ENCODE results near the gene CXXC5. TPM values are rescaled to one million over a fixed set of nuclear protein-coding genes. Genes with fewer than 3 reads are reported as not detected.
"Not testable (repeated sequence)": the region's sequence is repeated elsewhere in the genome, so short reads cannot be mapped to it uniquely, and the experiment has no call there.

The CXXC5 gene
- 0.88 and 1.7 TPM in 2 replicates for total RNA-seq

DNA sequence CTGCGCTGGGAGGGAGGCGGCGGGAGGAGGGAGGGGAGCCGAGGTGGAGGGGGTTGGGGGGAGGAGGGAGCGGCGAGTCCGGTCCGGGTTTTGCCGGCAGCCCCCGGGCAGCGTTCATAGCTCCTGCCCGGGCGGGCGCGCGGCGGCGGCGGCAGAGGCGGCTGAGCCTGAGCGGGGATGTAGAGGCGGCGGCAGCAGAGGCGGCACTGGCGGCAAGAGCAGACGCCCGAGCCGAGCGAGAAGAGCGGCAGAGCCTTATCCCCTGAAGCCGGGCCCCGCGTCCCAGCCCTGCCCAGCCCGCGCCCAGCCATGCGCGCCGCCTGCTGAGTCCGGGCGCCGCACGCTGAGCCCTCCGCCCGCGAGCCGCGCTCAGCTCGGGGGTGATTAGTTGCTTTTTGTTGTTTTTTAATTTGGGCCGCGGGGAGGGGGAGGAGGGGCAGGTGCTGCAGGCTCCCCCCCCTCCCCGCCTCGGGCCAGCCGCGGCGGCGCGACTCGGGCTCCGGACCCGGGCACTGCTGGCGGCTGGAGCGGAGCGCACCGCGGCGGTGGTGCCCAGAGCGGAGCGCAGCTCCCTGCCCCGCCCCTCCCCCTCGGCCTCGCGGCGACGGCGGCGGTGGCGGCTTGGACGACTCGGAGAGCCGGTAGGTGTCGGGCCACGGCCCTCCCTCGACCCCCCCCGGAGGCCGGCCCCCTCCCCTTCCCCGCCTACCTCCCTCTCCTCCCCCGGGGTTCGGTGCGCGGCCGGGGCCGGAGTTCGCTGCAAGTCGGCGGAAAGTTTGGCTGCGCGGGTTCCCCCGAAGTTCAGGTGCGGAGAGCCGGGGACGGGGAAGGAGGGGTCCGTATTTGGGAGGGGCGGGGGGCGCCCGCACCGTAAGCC is at the start of gene CXXC5:
Gene CXXC5, plus strand, starts transcription at position 145 of the 877 bp plus-strand sequence. CDS start 32,175 bp downstream, outside the sequence.
- Mint-ChIP-seq H3K27me3 (ENCODE audit: insufficient read depth) (peaks cover 59% of the 10 kb centered on the region), H3K36me3 (ENCODE audit: low read depth) (no peaks in the 10 kb centered on the region), H3K4me3 (peak within 1 kb of the TSS; percentile 48), H3K4me1 (ENCODE audit: low read depth) (peaks cover 34% of the 10 kb centered on the region), H3K27ac (no peak within 1 kb of the TSS), H3K9me3 (no peaks in the 10 kb centered on the region)
- intact Hi-C loops (cut with micrococcal nuclease) = loop anchor here (1.0 kb wide), 2 partner anchors 12 to 19 kb away; no protein-coding TSS in a partner anchor
- peak; percentile 33 for DNase-seq (ENCODE audit: low spot score)

DNA sequence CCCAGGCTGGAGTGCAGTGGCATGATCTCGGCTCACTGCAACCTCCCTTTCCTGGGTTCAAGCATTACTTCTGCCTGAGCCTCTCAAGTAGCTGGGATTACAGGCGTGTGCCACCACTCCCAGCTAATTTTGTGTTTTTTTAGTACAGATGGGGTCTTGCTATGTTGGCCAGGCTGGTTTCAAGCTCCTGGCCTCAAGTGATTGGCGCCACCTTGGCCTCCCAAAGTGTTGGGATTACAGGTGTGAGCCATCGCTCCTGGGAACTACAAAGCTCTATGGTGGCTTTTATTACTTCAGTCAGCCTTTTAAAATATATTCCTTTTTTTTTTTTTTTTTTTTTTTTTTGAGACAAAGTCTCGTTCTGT is 49.6 kb upstream of the CXXC5 start:
- not testable (repeated sequence) for H3K27me3 Mint-ChIP-seq (ENCODE audit: insufficient read depth); DNase-seq (ENCODE audit: low spot score); H3K9me3 Mint-ChIP-seq; H3K4me3 Mint-ChIP-seq; H3K27ac Mint-ChIP-seq
- peaks cover 23% of the 10 kb centered on the region for H3K36me3 Mint-ChIP-seq (ENCODE audit: low read depth)
- intact Hi-C loops (cut with micrococcal nuclease) = loop anchor here (5.0 kb wide), 1 partner anchor 36 kb away; the partner anchor contains the start of gene UBE2D2
- H3K4me1 Mint-ChIP-seq (ENCODE audit: low read depth) = peaks cover 23% of the 10 kb centered on the region

DNA sequence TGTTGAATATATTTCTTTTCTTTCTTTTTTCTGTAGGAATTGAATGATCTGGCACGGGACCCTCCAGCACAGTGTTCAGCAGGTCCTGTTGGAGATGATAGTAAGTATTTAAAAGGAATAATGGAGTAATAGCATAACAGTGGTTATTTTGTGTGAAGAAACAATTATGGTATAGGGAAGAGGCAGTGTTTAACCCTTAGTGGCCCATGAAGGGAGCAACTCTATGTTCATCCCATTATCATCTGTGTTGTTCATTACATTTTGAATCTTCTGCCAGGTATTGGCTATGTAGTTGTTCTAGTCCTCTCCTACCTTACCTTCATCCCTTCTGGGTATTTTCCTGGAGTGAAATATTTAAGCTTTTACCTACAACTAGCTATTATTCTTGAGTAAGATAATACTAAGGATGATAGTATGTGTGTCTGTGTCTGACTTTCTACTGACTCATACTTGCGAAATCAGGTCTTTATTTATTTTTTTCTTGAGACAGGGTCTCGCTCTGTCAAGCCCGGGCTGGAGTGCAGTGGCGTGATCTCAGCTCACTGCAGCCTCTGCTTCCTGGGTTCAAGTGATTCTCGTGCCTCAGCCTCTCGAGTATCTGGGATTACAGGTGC is 47.7 kb upstream of the CXXC5 start:
- H3K36me3 Mint-ChIP-seq (ENCODE audit: low read depth) = peaks cover 21% of the 10 kb centered on the region
- peaks cover 23% of the 10 kb centered on the region for H3K4me1 Mint-ChIP-seq (ENCODE audit: low read depth)
- intact Hi-C loops (cut with micrococcal nuclease) = no loop called here

DNA sequence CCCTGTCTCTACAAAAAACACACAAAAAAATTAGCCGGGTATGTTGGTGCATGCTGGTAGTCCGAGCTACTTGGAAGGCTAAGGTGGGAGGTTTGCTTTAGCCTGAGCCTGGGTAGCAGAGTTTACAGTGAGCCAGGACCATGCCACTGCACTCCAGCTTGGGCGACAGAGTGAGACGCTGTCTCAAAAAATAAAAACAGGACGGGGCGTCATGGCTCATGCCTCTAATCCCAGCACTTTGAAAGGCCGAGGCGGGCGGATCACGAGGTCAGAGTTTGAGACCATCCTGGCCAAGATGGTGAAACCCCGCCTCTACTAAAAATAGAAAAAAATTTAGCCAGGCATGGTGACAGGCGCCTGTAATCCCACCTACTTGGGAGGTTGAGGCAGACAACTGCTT is 46.7 kb upstream of the CXXC5 start:
- no peaks in the 10 kb centered on the region for H3K9me3 Mint-ChIP-seq
- H3K4me1 Mint-ChIP-seq (ENCODE audit: low read depth) = peaks cover 23% of the 10 kb centered on the region
- no peak for DNase-seq (ENCODE audit: low spot score)
- intact Hi-C loops (cut with micrococcal nuclease) = no loop called here
- no peak overlapping the region for H3K27ac Mint-ChIP-seq
- no peak overlapping the region for H3K4me3 Mint-ChIP-seq
- H3K27me3 Mint-ChIP-seq (ENCODE audit: insufficient read depth) = no peaks in the 10 kb centered on the region
- peaks cover 20% of the 10 kb centered on the region for H3K36me3 Mint-ChIP-seq (ENCODE audit: low read depth)

More for the DNA sequence above, 47.7 kb upstream of the CXXC5 start:
- H3K4me3 Mint-ChIP-seq = no peak overlapping the region
- no peaks in the 10 kb centered on the region for H3K27me3 Mint-ChIP-seq (ENCODE audit: insufficient read depth)
- no peaks in the 10 kb centered on the region for H3K9me3 Mint-ChIP-seq
- DNase-seq (ENCODE audit: low spot score) = no peak
- H3K27ac Mint-ChIP-seq = no peak overlapping the region

DNA sequence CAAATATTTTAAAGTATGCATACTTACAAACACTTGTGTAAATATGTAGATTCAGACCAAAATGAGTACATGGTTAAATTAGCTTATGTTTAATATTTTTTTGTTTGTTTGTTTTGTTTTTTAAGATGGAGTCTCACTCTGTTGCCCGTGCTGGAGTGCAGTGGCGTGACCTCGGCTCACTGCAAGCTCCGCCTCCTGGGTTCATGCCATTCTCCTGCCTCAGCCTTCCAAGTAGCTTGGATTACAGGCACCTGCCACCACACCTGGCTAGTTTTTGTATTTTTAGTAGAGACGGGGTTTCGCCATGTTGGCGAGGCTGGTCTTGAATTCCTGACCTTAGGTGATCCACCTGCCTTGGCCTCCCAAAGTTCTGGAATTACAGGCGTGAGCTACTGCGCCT is 46.2 kb upstream of the CXXC5 start:
- H3K27ac Mint-ChIP-seq; H3K27me3 Mint-ChIP-seq (ENCODE audit: insufficient read depth); H3K4me3 Mint-ChIP-seq; intact Hi-C loops (cut with micrococcal nuclease); H3K9me3 Mint-ChIP-seq; DNase-seq (ENCODE audit: low spot score): not testable (repeated sequence)
- H3K36me3 Mint-ChIP-seq (ENCODE audit: low read depth) = peaks cover 20% of the 10 kb centered on the region
- peaks cover 22% of the 10 kb centered on the region for H3K4me1 Mint-ChIP-seq (ENCODE audit: low read depth)

DNA sequence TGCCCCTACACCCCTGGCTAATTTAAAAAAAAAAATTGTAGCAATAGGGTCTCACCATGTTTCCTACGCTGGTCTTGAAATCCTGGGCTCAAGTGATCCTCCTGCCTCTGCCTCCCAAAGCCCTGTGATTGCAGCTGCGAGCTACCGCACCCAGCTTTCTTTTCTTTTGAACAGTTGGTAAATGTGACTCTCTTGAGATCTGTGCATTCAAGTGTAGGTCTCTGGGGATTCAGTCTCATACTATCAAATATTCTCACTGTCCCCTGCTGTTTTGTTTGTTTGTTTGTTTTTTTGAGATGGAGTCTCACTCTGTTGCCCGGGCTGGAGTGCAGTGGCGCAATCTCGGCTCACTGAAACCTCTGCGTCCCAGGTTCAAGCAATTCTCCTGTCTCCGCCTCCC is 42.3 kb upstream of the CXXC5 start:
- no peak overlapping the region for H3K4me3 Mint-ChIP-seq
- H3K36me3 Mint-ChIP-seq (ENCODE audit: low read depth) = peaks cover 15% of the 10 kb centered on the region

DNA sequence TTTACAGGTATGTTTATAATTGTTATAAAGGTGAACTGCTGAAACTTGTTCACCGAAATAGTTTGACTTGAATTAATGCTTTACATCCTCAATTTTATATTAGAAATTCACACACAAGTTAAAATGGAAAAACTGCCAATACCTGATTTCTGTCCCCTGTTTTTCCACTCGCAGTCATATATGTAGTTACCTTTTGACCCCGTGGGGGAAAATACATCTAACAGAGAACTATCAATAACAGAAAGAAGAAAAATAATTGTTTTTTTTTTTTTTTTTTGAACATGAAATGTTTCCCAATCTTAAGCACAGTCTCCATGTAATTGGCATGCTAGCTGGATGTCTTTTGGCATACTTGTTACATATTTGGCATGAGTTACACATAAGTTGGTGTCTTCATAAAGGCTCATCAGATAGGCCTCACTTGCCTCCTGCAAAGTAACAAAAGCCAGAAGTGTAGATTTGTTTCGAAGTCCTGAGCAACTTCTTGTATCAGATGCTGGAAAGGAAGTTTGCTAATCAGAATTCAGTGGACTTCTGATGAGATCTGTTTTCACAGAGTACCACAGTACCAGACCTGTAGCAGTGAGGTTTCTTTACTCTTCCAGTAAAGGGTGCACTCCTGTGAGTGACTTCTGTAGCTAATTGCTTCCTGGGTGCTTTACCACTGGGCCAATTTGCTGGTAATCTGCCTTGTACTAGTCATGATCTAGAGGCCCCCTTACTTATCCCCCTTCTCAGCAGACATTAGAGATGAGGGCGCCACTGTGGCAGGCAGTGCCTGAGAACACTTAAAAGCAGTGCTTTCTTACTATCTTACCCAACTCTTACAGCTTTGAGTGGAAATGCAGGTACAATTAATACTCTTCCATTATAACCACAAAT is 36.2 kb upstream of the CXXC5 start:
- no peak overlapping the region for H3K4me3 Mint-ChIP-seq
- no peak for DNase-seq (ENCODE audit: low spot score)
- H3K4me1 Mint-ChIP-seq (ENCODE audit: low read depth) = peaks cover 25% of the 10 kb centered on the region
- intact Hi-C loops (cut with micrococcal nuclease) = loop anchor here (5.0 kb wide), 1 partner anchor 35 kb away; no protein-coding TSS in a partner anchor
- H3K27ac Mint-ChIP-seq = peak overlapping the region; percentile 61
- H3K27me3 Mint-ChIP-seq (ENCODE audit: insufficient read depth) = no peaks in the 10 kb centered on the region
- H3K9me3 Mint-ChIP-seq = no peaks in the 10 kb centered on the region
- peaks cover 20% of the 10 kb centered on the region for H3K36me3 Mint-ChIP-seq (ENCODE audit: low read depth)

More for the DNA sequence above, 42.3 kb upstream of the CXXC5 start:
- H3K4me1 Mint-ChIP-seq (ENCODE audit: low read depth) = peaks cover 5% of the 10 kb centered on the region
- H3K27me3 Mint-ChIP-seq (ENCODE audit: insufficient read depth) = no peaks in the 10 kb centered on the region
- DNase-seq (ENCODE audit: low spot score) = no peak
- no peaks in the 10 kb centered on the region for H3K9me3 Mint-ChIP-seq
- no peak overlapping the region for H3K27ac Mint-ChIP-seq
- intact Hi-C loops (cut with micrococcal nuclease) = no loop called here

DNA sequence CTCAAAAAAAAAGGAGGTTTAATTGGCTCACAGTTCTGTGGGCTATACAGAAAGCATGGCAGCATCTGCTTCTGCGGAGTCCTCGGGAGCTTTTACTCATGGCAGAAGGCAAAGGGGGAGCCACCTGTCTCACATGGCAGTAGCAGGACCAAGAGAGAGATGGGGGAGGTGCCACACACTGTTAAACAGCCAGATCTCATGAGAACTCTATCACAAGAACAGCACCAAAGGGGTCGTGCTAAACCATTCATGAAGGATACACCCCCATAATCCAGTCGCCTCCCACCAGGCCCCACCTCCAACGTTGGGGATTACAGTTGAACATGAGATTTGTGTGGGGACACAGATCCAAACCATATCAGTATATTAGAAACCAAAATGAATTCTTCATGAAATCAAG is 28.3 kb upstream of the CXXC5 start:
- H3K4me3 Mint-ChIP-seq = no peak overlapping the region
- no peaks in the 10 kb centered on the region for H3K9me3 Mint-ChIP-seq
- no peak for DNase-seq (ENCODE audit: low spot score)
- no peaks in the 10 kb centered on the region for H3K27me3 Mint-ChIP-seq (ENCODE audit: insufficient read depth)
- peaks cover 15% of the 10 kb centered on the region for H3K4me1 Mint-ChIP-seq (ENCODE audit: low read depth)
- intact Hi-C loops (cut with micrococcal nuclease) = no loop called here
- no peak overlapping the region for H3K27ac Mint-ChIP-seq
- H3K36me3 Mint-ChIP-seq (ENCODE audit: low read depth) = peaks cover 52% of the 10 kb centered on the region

DNA sequence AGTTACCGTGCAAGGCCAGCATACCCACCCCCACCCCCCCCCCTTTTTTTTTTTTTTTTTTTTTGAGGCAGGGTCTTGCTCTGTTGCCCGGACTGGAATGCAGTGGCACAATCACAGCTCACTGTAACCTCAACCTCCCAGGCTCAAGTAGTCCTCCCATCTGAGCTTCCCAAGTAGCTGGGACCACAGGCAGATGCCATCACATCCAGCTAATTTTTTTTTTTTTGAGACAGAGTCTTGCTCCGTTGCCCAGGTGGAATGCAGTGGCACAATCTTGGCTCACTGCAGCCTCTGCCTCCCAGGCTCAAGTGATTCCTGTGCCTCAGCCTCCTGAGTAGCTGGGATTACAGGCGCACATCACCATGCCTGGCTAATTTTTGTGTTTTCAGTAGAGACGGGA is 22.8 kb upstream of the CXXC5 start:
- peaks cover 47% of the 10 kb centered on the region for H3K36me3 Mint-ChIP-seq (ENCODE audit: low read depth)
- H3K9me3 Mint-ChIP-seq; intact Hi-C loops (cut with micrococcal nuclease); H3K27me3 Mint-ChIP-seq (ENCODE audit: insufficient read depth); H3K4me1 Mint-ChIP-seq (ENCODE audit: low read depth); DNase-seq (ENCODE audit: low spot score); H3K27ac Mint-ChIP-seq; H3K4me3 Mint-ChIP-seq: not testable (repeated sequence)

DNA sequence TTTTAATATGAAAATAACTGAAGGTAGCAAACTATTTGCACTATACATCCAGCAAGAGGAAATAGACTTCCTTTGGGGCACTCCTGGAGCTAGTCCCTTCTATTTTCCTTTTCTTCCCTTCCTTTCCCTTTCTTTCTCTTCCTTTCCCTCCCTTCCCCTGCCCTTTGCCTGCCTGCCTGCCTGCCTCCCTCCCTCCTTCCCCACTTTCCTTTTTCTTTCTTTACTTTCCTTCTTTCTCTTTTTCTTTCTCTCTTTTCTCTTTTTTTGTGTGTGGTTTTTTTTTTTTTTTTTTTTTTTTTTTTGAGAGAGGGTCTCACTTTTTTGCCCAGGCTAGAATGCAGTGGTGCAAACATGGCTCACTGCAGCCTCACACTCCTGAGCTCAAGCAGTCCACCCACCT is 17.3 kb upstream of the CXXC5 start:
- peaks cover 22% of the 10 kb centered on the region for H3K36me3 Mint-ChIP-seq (ENCODE audit: low read depth)
- H3K27me3 Mint-ChIP-seq (ENCODE audit: insufficient read depth) = no peaks in the 10 kb centered on the region
- DNase-seq (ENCODE audit: low spot score) = no peak
- H3K9me3 Mint-ChIP-seq = no peaks in the 10 kb centered on the region
- peaks cover 21% of the 10 kb centered on the region for H3K4me1 Mint-ChIP-seq (ENCODE audit: low read depth)
- H3K27ac Mint-ChIP-seq = no peak overlapping the region
- intact Hi-C loops (cut with micrococcal nuclease) = loop anchor here (5.0 kb wide), 1 partner anchor 216 kb away; no protein-coding TSS in a partner anchor
- no peak overlapping the region for H3K4me3 Mint-ChIP-seq

DNA sequence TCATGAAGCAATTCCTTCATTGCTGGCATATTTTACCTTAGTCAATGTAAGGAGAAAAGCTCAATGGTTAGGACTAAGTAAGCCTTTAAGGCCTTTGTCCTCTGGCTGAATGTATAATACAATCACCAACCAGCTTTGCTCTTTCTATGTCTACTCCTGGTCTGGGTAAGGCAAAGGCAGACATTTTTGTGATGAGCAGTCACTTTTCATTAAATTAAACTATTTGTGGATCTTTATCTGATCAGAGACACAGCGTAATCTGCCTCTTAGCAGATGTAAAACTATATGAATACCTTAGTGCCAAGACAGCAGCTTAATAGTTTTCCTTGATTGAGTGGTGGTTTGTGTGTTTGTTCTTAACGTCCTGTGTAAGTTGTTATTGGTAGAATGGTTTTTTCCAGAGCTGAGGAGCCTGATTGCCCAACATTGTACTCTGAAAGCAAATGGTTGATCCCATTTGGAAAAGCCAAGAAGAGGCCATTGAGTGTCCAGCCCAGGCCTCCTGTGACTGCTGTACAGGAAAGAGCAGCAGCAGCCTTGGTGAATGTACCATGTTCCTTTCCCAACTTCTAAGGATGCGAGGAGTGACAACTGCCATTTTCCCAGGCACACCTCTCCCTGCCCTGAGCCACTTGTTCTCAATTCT is 16.5 kb upstream of the CXXC5 start:
- H3K27ac Mint-ChIP-seq = no peak overlapping the region
- peaks cover 29% of the 10 kb centered on the region for H3K4me1 Mint-ChIP-seq (ENCODE audit: low read depth)
- H3K9me3 Mint-ChIP-seq = no peaks in the 10 kb centered on the region
- H3K36me3 Mint-ChIP-seq (ENCODE audit: low read depth) = peaks cover 22% of the 10 kb centered on the region
- intact Hi-C loops (cut with micrococcal nuclease) = loop anchor here (5.0 kb wide), 1 partner anchor 216 kb away; no protein-coding TSS in a partner anchor
- no peak for DNase-seq (ENCODE audit: low spot score)
- no peak overlapping the region for H3K4me3 Mint-ChIP-seq
- H3K27me3 Mint-ChIP-seq (ENCODE audit: insufficient read depth) = no peaks in the 10 kb centered on the region
